K562 (cell line): ENCODE measurements around the gene ZC3HAV1L. TPM values are rescaled to one million over a fixed set of nuclear protein-coding genes. Genes with fewer than 3 reads are reported as not detected.

Source experiments
- HNRNPLL ChIP-seq: fragments of 200-400 bp; formaldehyde crosslinking; IDR thresholded peaks from 2 replicates; pipeline ENCODE4 v1.6.1; 2017; ENCODE audit warnings: low read length, low read depth, mild to moderate bottlenecking; ENCODE audit not compliant: poor library complexity, severe bottlenecking
- LEF1 ChIP-seq: fragments of 450-650 bp; IDR thresholded peaks from 2 replicates; pipeline ENCODE4 v1.6.1; 2016; ENCODE audit warnings: mild to moderate bottlenecking
- MCM5 ChIP-seq: fragments of 450-650 bp; IDR thresholded peaks from 2 replicates; pipeline ENCODE4 v1.6.1; 2016; ENCODE audit warnings: low read depth
- ZNF324 ChIP-seq: fragments of 250-450 bp; sonication (Bioruptor Pico); IDR thresholded peaks from 2 replicates; pipeline ENCODE4 v1.4.0; 2020; ENCODE audit warnings: mild to moderate bottlenecking
- ZNF347 ChIP-seq: fragments of 450-650 bp; formaldehyde crosslinking; IDR thresholded peaks from 2 replicates; pipeline ENCODE4 v1.4.0; 2020; ENCODE audit warnings: low read depth, mild to moderate bottlenecking, moderate library complexity
- ZNF507 ChIP-seq: conservative IDR thresholded peaks from 2 replicates; pipeline ENCODE4 v1.6.1; 2017; ENCODE audit warnings: missing genetic modification characterization, missing compliant biosample characterization
- ZZZ3 ChIP-seq: fragments of 450-650 bp; IDR thresholded peaks from 2 replicates; pipeline ENCODE4 v1.6.1; 2016; ENCODE audit warnings: antibody characterized with exemption, mild to moderate bottlenecking, moderate library complexity
- polyA plus RNA-seq, 8 experiments: library from polyadenylated mRNA; depleted of rRNA in 4 of 8; stranded (reverse) in 5 of 8; unstranded in 3 of 8; fragments of >200 nt; fragmentation: Nextera tagmentation in 2 of 8; fragmentation: Illumina TruSeq in 1 of 8; extraction: Ambion mirVana in 2 of 8; extraction: Trizol in 1 of 8; gene quantifications; 2 replicates each; pipeline versions ENCODE4 v1.2.1 to v1.2.3, GENCODE V29; 2011 to 2014; ENCODE audit warnings: inconsistent platforms in 1 of 8, missing spikeins in 1 of 8
- total RNA-seq, 7 experiments: library from RNA; depleted of rRNA in 6 of 7; stranded (reverse); fragments of >200 nt in 6 of 7; fragmentation: Illumina TruSeq in 2 of 7; extraction: Trizol in 2 of 7; gene quantifications; 2 replicates each; pipeline versions ENCODE4 v1.2.1 to v1.2.3, GENCODE V29; 2011 to 2021; ENCODE audit warnings: low replicate concordance in 1 of 7
- TF ChIP-seq, protein P1 (sequence below): fragments of 250-450 bp; sonication (Bioruptor Pico); IDR thresholded peaks from 2 replicates; pipeline ENCODE4 v1.4.0; 2020
- TF ChIP-seq, protein P2 (sequence below): fragments of 250-450 bp; sonication (Bioruptor Pico); IDR thresholded peaks from 2 replicates; pipeline ENCODE4 v1.4.0; 2020; ENCODE audit warnings: mild to moderate bottlenecking
- TF ChIP-seq, protein P3 (sequence below): fragments of 250-450 bp; sonication (Bioruptor Pico); IDR thresholded peaks from 2 replicates; pipeline ENCODE4 v1.5.0; 2021
- TF ChIP-seq, protein P4 (sequence below), 2 experiments: fragments of 450-650 bp in 1 of 2; sonication (generic) in 1 of 2; formaldehyde crosslinking in 1 of 2; IDR thresholded peaks in 1 of 2; conservative IDR thresholded peaks in 1 of 2; 2 replicates each; pipeline versions ENCODE4 v1.6.1 to v1.8.1; 2016 to 2023; ENCODE audit warnings: mild to moderate bottlenecking in 2 of 2, moderate library complexity in 2 of 2, inconsistent platforms in 1 of 2, missing genetic modification reagents in 1 of 2
- TF ChIP-seq, protein P5 (sequence below): sonication (generic); formaldehyde crosslinking; IDR thresholded peaks from 2 replicates; pipeline ENCODE4 v1.8.1; 2023; ENCODE audit warnings: mild to moderate bottlenecking, missing genetic modification reagents
- TF ChIP-seq, protein P6 (sequence below), 3 experiments: IDR thresholded peaks in 2 of 3; conservative IDR thresholded peaks in 1 of 3; 2 replicates each; pipeline ENCODE4 v1.5.1; 2011 to 2012; ENCODE audit warnings: low read length in 3 of 3, mild to moderate bottlenecking in 3 of 3, control low read depth in 2 of 3, improper control_type of control experiment in 1 of 3, inconsistent platforms in 1 of 3, low read depth in 1 of 3, mixed read lengths in 1 of 3, moderate library complexity in 1 of 3; ENCODE audit not compliant: insufficient read depth in 2 of 3
- TF ChIP-seq, protein P7 (sequence below): sonication (generic); formaldehyde crosslinking; IDR thresholded peaks from 2 replicates; pipeline ENCODE4 v1.8.1; 2022; ENCODE audit warnings: missing genetic modification reagents
- TF ChIP-seq, protein P8 (sequence below): sonication (generic); formaldehyde crosslinking; IDR thresholded peaks from 2 replicates; pipeline ENCODE4 v1.9.0; 2022; ENCODE audit warnings: mild to moderate bottlenecking, missing genetic modification reagents

Gene ZC3HAV1L
- total and polyA plus RNA-seq, 9 of the 15 experiments (the other 6 are each of a cell fraction or from before 2014, with no cell fraction given): not detected

DNA sequence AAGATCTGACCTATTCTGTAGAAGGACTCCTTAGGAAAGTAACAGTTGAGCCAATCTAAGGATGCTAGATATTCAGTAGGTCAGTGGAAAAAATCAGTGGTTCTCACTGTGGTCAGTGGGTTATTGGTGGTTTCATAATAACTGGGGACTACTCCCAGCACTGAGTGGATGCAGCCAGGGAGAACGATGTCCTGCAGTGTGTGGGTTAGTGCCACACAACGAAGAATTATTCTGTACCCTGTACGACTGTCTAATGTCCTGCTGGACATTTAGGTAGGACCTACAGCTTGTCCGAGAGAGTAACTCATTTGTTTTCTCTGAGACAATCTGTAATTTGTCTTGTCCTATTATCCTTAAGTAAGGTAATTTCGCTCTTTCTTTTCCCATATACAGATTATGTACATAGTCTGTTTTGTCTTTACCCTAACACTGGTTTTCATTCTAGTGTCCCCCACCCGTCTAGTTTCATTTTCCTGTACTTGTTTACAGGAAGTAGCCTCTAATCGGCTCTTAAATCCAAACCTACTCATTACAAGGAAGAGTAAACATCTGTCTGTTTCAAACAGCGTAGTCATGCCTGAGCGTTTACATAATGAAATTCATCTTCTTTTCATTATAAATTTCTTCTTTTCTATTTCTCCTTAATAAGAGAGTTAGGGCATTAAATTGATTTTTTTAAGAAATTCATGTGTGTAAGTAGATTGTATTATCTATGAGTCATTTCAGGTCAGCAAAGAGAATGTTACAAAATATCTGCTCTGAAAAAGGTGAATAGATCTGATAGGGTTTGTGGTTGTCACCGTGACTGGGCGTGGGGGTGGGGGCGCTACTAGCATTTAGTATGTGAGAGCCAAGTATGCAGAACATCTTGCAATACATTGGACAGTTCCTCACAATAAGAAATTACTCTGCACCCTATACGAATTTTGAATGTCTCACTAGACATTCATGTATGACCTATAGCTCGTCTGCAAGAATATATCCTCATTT is 8.3 kb upstream of the ZC3HAV1L start (continued):
- TF ChIP-seq, protein P1, sequence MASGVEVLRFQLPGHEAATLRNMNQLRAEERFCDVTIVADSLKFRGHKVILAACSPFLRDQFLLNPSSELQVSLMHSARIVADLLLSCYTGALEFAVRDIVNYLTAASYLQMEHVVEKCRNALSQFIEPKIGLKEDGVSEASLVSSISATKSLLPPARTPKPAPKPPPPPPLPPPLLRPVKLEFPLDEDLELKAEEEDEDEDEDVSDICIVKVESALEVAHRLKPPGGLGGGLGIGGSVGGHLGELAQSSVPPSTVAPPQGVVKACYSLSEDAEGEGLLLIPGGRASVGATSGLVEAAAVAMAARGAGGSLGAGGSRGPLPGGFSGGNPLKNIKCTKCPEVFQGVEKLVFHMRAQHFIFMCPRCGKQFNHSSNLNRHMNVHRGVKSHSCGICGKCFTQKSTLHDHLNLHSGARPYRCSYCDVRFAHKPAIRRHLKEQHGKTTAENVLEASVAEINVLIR (CRISPR knock-in tag): 0 out of 2 replicates have a peak, but pooled peaks have one; percentile 9
- TF ChIP-seq ZZZ3 (no peak), LEF1 (peak; percentile 100), MCM5 (no peak), ZNF347 (no peak), ZNF507 (tag) (no peak), ZNF324 (CRISPR knock-in tag) (no peak), HNRNPLL (no peak)
- TF ChIP-seq, protein P2, sequence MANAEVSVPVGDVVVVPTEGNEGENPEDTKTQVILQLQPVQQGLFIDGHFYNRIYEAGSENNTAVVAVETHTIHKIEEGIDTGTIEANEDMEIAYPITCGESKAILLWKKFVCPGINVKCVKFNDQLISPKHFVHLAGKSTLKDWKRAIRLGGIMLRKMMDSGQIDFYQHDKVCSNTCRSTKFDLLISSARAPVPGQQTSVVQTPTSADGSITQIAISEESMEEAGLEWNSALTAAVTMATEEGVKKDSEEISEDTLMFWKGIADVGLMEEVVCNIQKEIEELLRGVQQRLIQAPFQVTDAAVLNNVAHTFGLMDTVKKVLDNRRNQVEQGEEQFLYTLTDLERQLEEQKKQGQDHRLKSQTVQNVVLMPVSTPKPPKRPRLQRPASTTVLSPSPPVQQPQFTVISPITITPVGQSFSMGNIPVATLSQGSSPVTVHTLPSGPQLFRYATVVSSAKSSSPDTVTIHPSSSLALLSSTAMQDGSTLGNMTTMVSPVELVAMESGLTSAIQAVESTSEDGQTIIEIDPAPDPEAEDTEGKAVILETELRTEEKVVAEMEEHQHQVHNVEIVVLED: no peak
- TF ChIP-seq, protein P3, sequence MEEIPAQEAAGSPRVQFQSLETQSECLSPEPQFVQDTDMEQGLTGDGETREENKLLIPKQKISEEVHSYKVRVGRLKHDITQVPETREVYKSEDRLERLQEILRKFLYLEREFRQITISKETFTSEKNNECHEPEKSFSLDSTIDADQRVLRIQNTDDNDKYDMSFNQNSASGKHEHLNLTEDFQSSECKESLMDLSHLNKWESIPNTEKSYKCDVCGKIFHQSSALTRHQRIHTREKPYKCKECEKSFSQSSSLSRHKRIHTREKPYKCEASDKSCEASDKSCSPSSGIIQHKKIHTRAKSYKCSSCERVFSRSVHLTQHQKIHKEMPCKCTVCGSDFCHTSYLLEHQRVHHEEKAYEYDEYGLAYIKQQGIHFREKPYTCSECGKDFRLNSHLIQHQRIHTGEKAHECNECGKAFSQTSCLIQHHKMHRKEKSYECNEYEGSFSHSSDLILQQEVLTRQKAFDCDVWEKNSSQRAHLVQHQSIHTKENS (CRISPR knock-in tag): no peak
- TF ChIP-seq, protein P4, sequence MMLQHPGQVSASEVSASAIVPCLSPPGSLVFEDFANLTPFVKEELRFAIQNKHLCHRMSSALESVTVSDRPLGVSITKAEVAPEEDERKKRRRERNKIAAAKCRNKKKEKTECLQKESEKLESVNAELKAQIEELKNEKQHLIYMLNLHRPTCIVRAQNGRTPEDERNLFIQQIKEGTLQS (IDR thresholded peaks at IDR 0.05): peak; percentile 97
- TF ChIP-seq, protein P4 (CRISPR knock-in tag; conservative IDR thresholded peaks at IDR 0.05): no peak; the same call in 1 of the 2 replicates
- TF ChIP-seq, protein P5, sequence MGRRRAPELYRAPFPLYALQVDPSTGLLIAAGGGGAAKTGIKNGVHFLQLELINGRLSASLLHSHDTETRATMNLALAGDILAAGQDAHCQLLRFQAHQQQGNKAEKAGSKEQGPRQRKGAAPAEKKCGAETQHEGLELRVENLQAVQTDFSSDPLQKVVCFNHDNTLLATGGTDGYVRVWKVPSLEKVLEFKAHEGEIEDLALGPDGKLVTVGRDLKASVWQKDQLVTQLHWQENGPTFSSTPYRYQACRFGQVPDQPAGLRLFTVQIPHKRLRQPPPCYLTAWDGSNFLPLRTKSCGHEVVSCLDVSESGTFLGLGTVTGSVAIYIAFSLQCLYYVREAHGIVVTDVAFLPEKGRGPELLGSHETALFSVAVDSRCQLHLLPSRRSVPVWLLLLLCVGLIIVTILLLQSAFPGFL: no peak
- TF ChIP-seq, protein P6, sequence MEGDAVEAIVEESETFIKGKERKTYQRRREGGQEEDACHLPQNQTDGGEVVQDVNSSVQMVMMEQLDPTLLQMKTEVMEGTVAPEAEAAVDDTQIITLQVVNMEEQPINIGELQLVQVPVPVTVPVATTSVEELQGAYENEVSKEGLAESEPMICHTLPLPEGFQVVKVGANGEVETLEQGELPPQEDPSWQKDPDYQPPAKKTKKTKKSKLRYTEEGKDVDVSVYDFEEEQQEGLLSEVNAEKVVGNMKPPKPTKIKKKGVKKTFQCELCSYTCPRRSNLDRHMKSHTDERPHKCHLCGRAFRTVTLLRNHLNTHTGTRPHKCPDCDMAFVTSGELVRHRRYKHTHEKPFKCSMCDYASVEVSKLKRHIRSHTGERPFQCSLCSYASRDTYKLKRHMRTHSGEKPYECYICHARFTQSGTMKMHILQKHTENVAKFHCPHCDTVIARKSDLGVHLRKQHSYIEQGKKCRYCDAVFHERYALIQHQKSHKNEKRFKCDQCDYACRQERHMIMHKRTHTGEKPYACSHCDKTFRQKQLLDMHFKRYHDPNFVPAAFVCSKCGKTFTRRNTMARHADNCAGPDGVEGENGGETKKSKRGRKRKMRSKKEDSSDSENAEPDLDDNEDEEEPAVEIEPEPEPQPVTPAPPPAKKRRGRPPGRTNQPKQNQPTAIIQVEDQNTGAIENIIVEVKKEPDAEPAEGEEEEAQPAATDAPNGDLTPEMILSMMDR (IDR thresholded peaks at IDR 0.05 in 2 of 3, conservative IDR thresholded peaks at IDR 0.05 in 1 of 3; ENCODE audit: insufficient read depth in 2 of 3, low read depth in 1 of 3, low read length in 3 of 3): peak in 2 of 3 experiments; percentile 17 to 44; a peak in 3 of 6 replicates
- TF ChIP-seq, protein P7, sequence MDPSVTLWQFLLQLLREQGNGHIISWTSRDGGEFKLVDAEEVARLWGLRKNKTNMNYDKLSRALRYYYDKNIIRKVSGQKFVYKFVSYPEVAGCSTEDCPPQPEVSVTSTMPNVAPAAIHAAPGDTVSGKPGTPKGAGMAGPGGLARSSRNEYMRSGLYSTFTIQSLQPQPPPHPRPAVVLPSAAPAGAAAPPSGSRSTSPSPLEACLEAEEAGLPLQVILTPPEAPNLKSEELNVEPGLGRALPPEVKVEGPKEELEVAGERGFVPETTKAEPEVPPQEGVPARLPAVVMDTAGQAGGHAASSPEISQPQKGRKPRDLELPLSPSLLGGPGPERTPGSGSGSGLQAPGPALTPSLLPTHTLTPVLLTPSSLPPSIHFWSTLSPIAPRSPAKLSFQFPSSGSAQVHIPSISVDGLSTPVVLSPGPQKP: no peak
- TF ChIP-seq, protein P8, sequence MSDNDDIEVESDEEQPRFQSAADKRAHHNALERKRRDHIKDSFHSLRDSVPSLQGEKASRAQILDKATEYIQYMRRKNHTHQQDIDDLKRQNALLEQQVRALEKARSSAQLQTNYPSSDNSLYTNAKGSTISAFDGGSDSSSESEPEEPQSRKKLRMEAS: 0 out of 2 replicates have a peak, but pooled peaks have one; percentile 24
